HG02623 (cell line): Measurements from ENCODE around the gene SQOR.

Experiments
- ATAC-seq: cut with Tn5 transposase; IDR thresholded peaks from one replicate; pipeline ENCODE4 v1.9.1; 2021; ENCODE audit warnings: moderate library complexity; ENCODE audit not compliant: unreplicated experiment

Gene SQOR

DNA sequence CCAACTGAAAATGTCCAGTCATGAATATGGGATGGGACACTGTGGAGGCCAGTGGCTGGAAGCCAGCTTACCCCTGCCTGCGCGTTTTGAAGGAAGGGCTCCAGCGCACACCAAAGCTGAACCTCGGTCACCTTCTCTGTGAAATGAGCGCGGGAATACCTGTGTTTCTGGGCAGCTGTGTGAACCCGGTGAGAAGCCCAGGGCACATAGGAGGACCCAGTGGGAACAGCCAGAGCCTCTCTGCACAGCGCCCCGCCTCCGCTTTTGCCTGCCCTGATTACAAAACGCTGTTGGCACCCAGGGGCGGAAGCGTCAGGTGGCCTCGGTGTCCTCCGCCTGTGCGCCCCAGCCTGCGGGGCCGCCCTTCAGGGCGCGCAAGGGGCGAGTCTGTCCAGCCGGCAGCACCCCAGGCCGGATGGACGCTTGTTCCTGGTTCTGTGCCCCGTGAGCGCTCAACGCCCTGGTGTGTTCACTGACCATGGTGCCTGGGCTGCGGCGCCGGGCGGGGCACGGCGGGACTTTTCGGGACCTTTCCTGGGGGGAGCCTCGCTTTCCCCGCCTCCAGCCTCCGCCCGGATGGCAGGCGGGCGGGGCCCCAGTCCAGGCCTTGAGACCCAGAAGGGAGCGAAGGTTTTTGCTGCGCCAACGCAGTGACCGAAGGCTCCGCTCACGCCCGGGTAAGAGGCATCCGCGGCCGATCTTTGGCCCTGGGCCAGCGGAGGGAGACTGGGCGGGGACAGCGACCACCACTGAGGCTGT, at the start of gene SQOR:
Gene SQOR (plus strand): TSS at position 598 of the 759 bp plus-strand sequence. CDS start 23,895 bp downstream, outside the sequence.
- ATAC-seq: peak; percentile 66

DNA sequence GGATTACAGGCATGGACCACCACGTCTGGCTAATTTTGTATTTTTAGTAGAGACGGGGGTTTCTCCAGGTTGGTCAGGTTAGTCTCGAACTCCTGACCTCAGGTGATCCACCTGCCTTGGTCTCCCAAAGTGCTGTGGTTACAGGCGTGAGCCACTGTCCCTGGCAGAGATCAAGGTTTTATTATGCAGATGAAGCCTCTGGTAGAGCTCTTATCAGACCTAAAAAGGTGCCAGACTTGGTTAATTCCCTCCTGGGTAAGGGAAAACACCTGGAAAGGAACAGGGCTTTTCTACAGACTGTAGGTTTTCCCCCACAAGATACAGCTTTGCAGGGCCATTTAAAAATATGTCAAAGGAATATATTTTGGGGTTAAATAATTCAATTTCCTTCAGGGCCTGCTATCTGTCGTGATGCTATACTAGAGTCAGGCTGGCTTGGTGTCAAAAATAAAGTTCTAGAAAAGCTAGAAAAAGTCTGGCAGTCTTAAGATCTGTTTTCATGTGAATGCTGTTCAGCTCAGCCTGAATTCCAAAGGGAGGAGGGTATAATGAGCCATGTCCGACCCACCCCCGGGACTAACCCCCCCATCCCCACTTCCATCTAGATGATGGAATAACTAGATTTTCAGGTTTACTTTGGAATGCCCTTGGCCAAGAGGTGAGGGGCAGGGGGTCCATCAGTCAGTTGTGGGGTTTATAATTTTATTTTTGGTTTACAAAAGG, 49.6 kb upstream of the SQOR start:
- ATAC-seq: no peak

DNA sequence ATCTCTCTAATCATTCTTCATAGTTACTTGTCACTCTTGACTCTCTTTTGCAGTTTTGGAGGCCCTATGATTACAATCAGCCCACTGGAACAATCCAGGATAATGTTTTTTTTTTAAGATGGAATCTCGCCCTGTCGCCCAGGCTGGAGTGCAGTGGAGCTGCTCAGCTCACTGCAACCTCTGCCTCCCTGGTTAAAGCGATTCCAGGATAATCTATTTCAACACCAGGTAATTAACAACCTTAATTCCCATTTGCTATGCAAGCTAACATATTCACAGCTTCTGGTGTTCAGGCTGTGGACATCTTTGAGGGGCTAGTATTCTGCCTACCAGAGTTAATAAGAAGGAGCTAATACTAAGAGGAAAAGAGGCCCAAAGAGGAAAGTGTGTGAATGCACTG, 48.7 kb upstream of the SQOR start:
- no peak for ATAC-seq

DNA sequence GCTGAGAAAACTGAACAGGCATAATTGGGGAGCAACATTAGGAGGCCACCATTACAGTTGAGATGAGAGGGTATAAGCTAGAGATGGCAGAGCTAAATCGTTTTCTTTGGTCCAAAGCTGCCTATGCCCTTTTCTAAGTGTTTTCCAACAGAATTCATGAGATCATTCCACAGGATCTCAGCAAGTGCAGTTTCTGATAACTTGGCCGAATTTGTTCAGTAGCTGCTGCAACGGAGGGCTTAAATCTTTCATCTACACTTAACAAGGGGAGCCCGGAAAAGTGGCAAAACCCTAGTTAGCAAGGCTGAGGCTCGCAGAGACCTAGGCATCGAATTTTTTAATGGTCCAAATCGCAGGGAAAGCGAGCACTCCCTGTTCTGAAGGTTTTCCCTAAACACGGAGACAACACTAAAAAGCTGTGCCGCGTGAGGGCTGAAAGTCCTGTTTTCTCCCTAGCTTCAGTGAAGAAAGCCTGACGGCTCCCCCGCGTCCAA, 48.2 kb upstream of the SQOR start:
- peak; percentile 1 for ATAC-seq

DNA sequence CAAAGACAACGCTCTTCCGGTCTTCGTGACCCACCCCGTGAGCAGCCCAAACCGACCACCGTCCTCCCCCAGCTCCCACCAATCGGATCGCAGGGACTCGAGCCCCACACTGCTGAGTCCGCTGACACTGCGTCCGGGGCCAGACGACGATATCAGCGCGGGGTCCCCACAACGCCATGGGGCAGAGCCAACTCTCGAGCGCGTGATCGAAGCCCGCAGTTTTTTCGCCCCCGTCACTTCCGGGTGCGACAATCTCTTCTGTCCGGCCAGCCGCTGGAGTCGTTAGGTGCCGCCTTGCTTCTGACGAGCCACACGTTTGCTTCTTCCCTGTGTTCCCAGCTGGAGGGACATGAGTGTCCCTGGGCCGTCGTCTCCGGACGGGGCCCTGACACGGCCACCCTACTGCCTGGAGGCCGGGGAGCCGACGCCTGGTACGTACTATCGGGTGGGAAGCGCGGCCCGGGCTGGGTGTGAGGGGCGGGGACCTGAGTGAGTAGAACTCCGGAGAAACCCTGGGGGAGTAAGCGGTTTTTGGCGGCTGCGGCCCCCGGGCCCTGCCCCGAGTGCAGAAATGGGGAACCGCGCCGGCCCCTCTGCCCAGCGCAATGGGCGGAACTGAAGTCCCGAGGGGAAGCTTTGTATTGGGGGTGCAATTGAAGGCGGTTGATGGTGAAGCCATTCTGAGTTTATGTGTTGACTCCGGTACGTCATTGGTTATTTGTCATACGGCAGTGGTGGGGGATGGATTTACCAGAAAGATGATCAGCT, 47.5 kb upstream of the SQOR start, which contains the start of gene BLOC1S6:
Gene BLOC1S6 (plus strand): TSS at position 285 of the 768 bp plus-strand sequence. CDS start 65 bp downstream, at position 350.
- ATAC-seq: peak; percentile 75

DNA sequence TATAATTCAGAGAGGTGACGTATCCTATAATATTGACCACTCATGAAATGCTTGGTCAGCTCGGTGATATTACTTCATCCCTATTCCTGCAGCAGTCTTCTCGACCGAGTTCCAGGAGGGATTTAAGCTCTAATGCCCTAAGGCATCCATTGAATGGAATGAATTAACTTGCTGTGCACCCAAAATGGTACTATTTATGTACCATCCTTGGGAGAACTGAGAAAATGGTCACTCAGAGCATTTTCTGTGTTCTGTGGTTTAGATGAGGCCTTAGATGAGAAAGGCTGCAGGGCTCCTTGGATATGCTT, 47.0 kb upstream of the SQOR start:
- no peak for ATAC-seq

DNA sequence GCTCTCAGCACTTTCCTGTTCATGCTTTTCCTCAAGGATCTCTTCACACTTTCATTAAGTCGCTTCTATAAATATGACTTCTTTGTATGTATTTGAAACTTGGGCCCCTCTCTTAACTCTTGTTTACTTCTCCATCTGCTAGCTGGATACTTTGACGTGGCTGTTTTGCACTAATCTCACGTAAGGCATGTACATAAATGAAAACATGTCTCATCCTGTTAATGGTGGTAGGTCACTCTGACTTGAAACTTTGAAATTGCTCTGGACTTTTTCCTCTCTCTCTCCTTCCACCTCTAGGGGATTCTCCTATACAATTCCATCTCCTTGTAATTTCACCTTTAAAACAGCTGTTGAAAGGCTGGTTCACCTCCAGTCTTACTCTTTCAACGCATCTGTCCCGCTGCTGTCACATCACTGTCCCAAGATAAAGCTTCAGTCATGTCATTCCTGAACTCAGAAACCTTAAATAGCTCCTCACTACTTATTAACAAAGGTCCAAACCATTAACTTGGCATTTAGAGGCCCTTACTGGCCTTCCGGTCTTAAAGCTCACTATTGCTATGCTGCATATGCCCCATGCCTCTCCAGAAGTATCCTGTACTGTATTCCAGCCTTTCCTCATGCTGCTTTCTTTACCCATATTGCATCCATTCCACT, 46.5 kb upstream of the SQOR start:
- ATAC-seq: no peak

DNA sequence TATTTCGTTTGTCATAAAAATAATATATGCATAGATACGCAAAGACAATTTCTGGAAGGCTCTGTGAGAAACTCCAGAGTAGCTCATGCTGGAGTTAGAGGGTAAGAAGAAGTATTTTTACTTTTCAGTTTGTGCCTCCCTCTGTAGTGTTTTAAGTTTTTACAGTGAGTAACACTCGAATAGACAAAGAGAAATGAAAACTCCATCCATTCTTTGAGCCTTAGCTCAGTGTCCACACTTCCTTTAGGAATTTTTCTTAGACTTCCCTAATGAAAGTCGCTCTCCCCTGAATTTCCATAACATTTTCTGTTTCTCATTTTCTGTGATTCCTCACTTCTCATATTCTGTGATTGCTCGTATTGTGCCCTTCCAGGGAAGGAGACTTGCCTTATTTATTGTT, 45.6 kb upstream of the SQOR start:
- ATAC-seq: no peak

DNA sequence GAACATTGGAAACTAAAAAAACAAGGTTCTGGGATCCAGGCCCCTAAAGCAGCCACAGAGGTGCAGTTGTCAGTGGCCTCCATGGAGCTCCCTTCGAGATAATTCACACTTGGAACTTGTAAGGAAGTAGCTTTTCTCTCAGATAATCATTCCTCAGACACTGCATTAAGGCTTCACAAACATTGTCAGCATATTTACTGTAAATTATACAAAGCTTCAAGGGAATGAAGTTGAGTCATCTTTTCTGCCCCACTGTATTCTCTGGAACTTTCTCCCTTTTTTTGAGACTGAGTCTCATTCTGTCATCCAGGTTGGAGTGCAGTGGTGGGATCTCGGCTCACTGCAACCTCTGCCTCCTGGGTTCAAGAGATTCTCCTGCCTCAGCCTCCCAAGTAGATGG, 40.5 kb upstream of the SQOR start:
- no peak for ATAC-seq

DNA sequence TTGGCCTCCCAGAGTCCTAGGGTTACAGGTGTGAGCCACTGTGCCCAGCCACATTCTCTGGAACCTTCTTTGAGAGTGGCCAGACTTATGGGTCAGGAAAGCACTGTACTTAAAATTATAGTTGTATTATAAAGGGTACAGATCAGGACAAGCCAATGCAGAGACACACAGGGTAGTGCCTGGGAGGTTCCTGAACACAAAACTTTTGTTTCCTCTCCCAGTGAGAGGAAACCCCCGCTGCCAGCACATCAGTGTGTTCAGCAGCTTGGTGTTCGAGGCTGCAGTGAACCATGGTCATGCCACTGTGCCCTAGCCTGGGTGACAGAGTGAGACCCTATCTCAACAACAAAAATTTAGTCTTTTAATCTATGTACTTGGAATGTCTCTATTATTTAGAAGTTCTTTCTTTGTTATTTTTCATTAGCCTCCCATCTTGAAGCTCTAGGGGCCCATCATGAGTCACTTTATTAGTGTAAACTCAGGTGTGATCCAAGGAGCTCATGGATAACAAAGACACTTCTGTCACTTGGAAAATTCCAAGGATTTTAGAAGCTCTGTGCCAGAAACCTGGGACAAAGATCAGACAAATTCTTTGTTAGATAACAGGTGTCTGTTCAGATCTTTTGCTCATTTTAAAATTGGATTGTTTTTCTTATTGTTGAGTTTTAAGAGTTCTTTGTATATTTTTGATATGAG, 39.8 kb upstream of the SQOR start:
- ATAC-seq: no peak

DNA sequence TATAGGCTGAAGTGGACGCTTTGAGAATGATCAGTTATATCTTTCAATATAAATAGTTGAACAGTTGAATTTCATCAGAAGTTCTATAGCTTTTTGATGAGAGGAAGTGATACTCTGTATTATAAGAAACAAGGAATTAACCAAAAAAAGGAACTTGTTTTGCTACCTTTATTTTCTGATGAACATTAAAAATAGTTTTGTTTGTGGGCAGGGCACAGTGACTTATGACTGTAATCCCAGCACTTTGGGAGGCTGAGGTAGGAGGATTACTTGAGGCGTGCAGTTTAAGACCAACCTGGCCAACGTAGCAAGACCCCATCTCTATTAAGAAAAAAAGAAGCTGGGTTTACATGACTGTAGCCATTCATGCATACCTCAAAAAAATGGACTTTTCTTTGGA, 30.9 kb upstream of the SQOR start:
- ATAC-seq: no peak

DNA sequence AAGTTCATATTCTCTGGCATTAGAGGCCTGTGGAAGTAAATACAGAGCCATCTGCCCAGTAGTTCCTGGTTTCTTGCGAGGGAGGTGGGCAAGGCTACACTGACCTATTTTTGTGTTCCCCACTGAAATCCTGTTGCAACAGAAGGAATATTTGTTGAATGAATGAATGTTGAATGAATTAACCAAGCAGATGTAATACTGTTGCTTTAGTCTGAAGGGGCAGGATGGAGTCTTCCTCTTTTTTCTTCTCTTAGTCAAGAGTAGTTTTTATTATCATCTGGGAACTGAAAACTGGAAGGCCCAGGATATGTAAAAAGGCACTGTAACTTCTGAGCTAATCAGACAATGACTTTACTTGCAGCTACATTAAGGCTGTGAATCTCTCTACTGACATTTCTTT, 30.5 kb upstream of the SQOR start:
- ATAC-seq: no peak

DNA sequence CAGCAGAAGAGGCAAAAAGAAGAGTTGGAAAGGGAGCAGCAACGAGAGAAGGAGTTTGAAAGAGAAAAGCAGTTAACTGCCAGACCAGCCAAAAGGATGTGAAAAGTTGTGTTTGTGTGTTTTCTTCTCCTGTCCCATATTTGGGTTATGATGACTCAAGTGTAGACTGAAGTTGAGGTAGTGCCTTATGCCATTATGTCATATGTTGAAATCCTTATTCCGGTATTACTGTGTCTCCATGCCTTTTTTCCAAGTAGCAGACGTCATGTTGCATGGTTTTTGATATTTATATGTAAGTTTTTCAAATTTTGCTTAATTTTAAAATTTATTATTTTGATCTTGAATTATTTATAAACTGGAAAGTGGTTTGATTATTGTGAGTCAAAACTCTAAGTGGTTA, 28.4 kb upstream of the SQOR start:
- no peak for ATAC-seq

DNA sequence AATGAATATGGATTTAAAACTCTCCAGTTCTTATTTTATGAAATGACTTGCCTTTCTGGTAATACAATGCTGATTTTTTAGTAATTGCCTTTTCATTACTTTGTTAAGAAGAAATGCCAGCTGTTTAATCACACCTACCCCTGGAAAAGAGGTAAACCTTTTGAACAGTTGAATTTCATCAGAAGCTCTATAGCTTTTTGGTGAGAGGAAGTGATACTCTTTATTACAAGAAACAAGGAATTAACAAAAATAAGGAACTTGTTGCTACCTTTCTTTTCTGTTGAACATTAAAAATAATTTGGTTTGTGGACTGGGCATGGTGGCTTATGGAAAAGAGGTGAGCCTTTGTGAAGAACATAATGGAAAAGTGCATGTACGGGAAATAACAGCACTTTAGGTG, 28.0 kb upstream of the SQOR start:
- ATAC-seq: no peak

DNA sequence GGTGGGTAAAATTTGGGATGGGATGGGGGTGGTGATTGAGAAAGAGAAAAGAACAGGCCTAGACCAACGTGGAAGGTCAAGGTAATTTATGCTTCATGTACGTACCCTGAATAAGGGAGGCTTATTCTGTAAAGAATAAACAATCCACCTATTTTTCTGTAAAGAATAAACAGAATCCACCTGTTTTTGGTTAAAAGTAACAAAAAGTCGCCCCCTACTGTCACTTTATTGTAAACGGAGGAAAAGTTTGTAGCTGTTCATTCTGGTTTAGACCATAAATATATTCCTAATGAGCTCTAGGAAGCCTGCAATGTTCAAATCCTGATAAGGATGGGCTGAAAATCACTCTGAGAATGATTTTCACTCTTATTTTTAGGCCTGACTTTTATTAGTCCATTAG, 23.5 kb upstream of the SQOR start:
- no peak for ATAC-seq

DNA sequence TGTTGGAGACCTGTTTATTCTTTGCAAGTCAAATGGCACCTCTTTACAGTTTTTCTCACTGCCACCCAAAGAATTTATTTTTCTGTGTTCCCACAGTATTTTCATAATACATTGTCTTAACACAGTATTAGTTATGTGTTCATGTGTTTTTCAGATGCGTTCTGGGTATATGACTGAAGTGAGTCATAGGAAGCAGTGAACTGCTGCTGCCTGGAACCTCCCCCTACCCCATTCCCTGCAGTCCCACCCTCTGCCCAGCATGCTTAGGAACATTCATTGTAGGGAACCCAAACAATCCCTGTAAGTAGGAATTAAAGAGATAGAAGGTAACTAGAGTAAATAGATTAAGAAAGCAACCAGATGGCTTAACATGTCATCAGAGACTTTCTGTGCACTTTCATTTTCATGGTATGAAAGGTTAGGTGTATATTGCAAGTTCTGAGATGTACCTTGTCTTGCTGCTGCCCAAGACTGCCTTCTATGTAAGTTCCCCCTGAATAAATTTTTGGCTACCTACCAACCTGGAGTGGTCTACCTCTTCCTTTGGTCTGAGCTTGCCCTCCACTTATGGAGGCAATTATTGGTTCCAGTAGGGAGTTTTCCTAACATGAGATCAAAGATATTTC, 21.9 kb upstream of the SQOR start:
- ATAC-seq: no peak

DNA sequence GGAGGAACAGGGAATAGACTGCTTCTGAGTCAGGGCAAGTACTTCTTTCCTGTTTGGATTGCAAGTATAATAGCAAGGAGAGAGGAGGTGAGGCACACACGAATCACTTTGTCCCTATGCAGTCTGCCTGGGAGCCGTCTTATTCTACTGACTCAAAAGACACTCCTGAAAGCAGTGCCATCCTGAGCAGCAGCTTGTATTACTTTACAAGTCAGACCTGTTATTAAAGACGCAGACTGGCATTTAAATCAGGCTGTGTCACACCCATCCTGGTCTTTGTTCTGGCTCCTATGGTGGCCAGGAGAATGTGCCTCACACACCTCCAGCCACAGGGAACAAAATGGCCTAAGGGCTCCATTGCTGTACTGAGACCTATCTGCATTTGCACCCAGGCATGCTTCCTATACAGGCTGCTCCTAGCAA, 17.9 kb upstream of the SQOR start:
- no peak for ATAC-seq

DNA sequence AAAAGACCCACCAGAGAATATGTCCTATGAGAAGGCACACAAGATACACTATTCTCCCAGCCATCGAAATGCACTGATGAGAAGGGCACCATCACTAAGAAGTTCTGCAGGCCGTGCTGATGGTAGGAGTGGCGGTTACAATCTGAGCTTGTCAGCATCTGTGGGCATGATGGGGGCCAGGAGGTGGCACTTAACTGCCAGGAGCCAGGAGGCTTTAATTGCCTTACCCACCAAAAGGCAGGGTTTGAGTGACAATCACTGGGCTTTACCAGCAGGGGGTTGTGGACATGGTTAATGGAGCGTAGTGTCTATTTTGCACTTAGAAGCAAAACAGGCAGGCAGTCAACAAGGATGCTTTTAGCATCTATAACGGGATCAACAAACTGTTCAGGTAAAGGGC, 16.0 kb upstream of the SQOR start:
- no peak for ATAC-seq

DNA sequence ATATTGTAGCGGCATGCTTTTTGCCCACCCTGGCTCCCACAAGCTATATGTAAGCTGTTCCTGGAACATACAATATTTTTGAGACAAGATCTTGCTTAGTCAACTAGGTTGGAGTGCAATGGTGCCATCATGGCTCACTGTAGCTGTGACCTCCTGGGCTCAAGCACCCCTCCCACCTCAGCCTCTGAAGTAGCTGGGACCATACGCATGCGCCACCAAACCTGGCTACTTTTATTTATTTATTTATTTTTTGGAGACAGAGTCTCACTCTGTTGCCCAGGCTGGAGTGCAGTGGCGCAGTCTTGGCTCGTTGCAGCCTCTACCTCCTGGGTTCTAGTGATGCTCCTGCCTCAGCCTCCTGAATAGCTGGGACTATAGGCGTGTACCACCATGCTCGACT, 6.7 kb upstream of the SQOR start:
- no peak for ATAC-seq
